OCI-LY3 (cell line): Measurements from ENCODE around the gene SLC26A11.

ENCODE experiments used
- H2AFZ ChIP-seq: fragments of 200-600, 300-600 bp; shearing (Covaris generic); 2 replicates; pipeline ENCODE4 v1.6.0; 2014; ENCODE audit warnings: antibody characterized with exemption, low read depth, low read length
- H3K27ac ChIP-seq: fragments of 200-600, 300-600 bp; sonication (generic); 2 replicates; pipeline ENCODE4 v1.5.1; 2014; ENCODE audit warnings: mild to moderate bottlenecking, low read length, moderate library complexity, mixed read lengths
- H3K27me3 ChIP-seq: fragments of 200-600, 300-600 bp; sonication (generic); 2 replicates; pipeline ENCODE4 v1.6.1; 2014; ENCODE audit warnings: low read depth, low read length, mixed read lengths
- H3K36me3 ChIP-seq: fragments of 200-600, 300-600 bp; sonication (generic); replicated peaks from 2 replicates; pipeline ENCODE3; 2014; ENCODE audit warnings: low read depth, low read length, mixed read lengths
- H3K4me1 ChIP-seq: fragments of 300-600, 200-600 bp; sonication (generic); 2 replicates; pipeline ENCODE4 v1.6.1; 2014; ENCODE audit warnings: low read length, mixed read lengths
- H3K4me2 ChIP-seq: fragments of 200-600, 300-600 bp; sonication (generic); 2 replicates; pipeline ENCODE4 v1.6.1; 2014; ENCODE audit warnings: low read length, mixed read lengths
- H3K4me3 ChIP-seq: fragments of 300-600, 200-600 bp; sonication (generic); 2 replicates; pipeline ENCODE4 v1.5.1; 2014; ENCODE audit warnings: antibody characterized with exemption, mild to moderate bottlenecking, low read length, moderate library complexity
- H3K79me2 ChIP-seq: fragments of 300-600, 200-600 bp; shearing (Covaris generic); 2 replicates; pipeline ENCODE4 v1.6.1; 2014; ENCODE audit warnings: mild to moderate bottlenecking, low read length, mixed read lengths
- H3K9ac ChIP-seq: fragments of 300-600, 200-600 bp; shearing (Covaris generic); 2 replicates; pipeline ENCODE4 v1.6.0; 2014; ENCODE audit warnings: mild to moderate bottlenecking, low read length, moderate library complexity
- H3K9me3 ChIP-seq: fragments of 200-600, 300-600 bp; shearing (Covaris generic); 2 replicates; pipeline ENCODE4 v1.6.1; 2014; ENCODE audit warnings: low read length, mixed read lengths; ENCODE audit not compliant: insufficient read depth
- H4K20me1 ChIP-seq: fragments of 200-600, 300-600 bp; sonication (generic); 2 replicates; pipeline ENCODE4 v1.6.1; 2016; ENCODE audit warnings: low read length, mixed read lengths; ENCODE audit not compliant: insufficient read depth
- EZH2phosphoT487 ChIP-seq: fragments of 200-600 bp; shearing (Covaris generic); IDR thresholded peaks from 2 replicates; pipeline ENCODE4 v1.6.1; 2018; ENCODE audit warnings: antibody characterized with exemption, mixed run types, low read depth
- TF ChIP-seq, protein P1 (sequence below): fragments of 200-600, 300-600 bp; sonication (generic); IDR thresholded peaks from 2 replicates; pipeline ENCODE4 v1.5.1; 2014; ENCODE audit warnings: antibody characterized with exemption, low read length, low read depth

SLC26A11 gene

DNA sequence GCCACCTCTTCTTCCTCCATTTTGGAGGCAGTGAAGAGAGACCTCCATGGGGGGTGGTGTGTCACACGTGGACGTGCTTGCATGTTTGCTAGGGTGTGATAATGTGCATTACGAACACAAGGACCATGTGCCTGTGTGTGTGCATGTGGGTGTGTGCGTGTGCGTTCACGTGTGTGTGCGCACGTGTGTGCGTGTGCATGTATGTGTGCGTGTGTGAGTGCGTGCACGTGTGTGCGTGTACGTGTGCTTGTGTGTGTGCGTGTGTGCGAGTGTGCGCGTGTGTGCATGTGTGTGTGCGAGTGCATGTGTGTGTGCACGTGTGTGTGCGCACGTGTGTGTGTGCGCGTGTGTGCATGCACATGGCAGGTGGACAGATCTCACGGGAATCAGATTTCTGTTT, 69.9 kb downstream of the SLC26A11 start:
- Histone ChIP-seq H3K4me3 (no peak overlapping the region), H3K36me3 (peaks cover 80% of the 10 kb centered on the region), H3K9me3 (no peaks in the 10 kb centered on the region), H2AFZ (no peak overlapping the region), H3K27ac (no peak overlapping the region), H3K27me3 (no peaks in the 10 kb centered on the region), H4K20me1 (peaks cover 68% of the 10 kb centered on the region), H3K9ac (no peak overlapping the region), H3K79me2 (peaks cover 21% of the 10 kb centered on the region), H3K4me1 (no peaks in the 10 kb centered on the region), H3K4me2 (no peak overlapping the region)
- TF ChIP-seq EZH2phosphoT487 = no peak
- TF ChIP-seq, protein P1, sequence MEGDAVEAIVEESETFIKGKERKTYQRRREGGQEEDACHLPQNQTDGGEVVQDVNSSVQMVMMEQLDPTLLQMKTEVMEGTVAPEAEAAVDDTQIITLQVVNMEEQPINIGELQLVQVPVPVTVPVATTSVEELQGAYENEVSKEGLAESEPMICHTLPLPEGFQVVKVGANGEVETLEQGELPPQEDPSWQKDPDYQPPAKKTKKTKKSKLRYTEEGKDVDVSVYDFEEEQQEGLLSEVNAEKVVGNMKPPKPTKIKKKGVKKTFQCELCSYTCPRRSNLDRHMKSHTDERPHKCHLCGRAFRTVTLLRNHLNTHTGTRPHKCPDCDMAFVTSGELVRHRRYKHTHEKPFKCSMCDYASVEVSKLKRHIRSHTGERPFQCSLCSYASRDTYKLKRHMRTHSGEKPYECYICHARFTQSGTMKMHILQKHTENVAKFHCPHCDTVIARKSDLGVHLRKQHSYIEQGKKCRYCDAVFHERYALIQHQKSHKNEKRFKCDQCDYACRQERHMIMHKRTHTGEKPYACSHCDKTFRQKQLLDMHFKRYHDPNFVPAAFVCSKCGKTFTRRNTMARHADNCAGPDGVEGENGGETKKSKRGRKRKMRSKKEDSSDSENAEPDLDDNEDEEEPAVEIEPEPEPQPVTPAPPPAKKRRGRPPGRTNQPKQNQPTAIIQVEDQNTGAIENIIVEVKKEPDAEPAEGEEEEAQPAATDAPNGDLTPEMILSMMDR = no peak

DNA sequence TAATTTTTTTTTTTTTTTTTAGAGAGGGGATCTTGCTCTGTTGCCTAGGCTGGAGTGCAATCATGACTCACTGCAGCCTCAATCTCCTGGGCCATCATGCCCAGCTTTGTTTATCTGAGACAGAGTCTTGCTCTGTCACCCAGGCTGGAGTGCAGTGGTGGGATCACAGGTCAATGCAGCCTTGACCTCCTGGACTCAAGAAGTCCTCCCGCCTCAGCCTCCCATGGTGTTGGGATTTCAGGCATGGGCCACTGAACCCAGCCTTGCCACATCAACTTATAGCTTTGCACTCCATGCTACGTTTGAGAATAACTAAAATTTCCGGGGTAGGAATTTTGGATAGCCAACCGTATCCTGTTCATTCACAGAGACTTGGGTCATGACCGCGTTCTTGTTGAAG, 71.0 kb downstream of the SLC26A11 start:
- H3K27ac ChIP-seq = no peak overlapping the region
- H3K79me2 ChIP-seq = peaks cover 12% of the 10 kb centered on the region
- peaks cover 63% of the 10 kb centered on the region for H4K20me1 ChIP-seq
- H3K9ac ChIP-seq = no peak overlapping the region
- no peak overlapping the region for H3K4me2 ChIP-seq
- no peak overlapping the region for H2AFZ ChIP-seq
- H3K9me3 ChIP-seq = no peaks in the 10 kb centered on the region
- H3K36me3 ChIP-seq = peaks cover 82% of the 10 kb centered on the region
- H3K27me3 ChIP-seq = no peaks in the 10 kb centered on the region
- H3K4me1 ChIP-seq = no peaks in the 10 kb centered on the region
- TF ChIP-seq, protein P1 = no peak
- no peak for TF ChIP-seq EZH2phosphoT487
- no peak overlapping the region for H3K4me3 ChIP-seq

DNA sequence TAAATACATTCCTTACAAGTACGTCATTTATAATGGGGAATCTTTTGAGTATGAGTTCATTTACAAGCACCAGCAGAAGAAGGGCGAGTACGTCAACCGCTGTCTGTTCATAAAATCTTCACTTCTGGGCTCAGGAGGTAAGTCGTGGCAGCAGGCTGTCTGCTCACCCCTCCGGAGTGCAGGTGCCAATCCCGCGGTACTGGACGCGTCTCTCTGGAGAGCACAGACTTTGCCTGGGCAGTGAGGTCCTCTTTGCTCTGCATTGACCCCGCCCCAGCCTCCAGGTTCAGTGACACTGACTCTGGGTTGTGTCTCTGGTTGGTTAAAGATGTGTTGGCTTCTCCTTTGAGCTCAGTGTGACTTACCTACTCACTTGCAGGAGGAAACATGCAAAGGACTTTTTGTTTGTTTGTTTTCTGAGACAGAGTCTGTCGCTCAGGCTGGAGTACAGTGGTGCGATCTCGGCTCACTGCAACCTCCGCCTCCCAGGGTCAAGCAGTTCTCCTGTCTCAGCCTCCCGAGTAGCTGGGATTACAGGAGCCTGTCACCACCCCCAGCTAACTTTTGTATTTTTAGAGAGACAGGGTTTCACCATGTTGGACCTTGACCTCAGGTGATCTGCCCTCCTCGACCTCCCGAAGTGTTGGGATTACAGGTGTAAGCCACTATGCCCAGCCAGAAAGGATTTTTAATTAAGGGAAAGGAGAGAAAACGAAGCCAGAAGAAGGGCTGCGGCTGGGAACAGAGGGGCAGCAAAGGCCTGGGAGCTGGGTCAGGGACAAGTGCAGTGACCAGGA, 71.7 kb downstream of the SLC26A11 start:
- Histone ChIP-seq H3K36me3 (peaks cover 82% of the 10 kb centered on the region), H3K27ac (no peak overlapping the region), H3K27me3 (no peaks in the 10 kb centered on the region), H3K4me2 (no peak overlapping the region), H3K4me3 (no peak overlapping the region), H2AFZ (no peak overlapping the region), H3K9me3 (no peaks in the 10 kb centered on the region), H3K9ac (no peak overlapping the region), H4K20me1 (peaks cover 56% of the 10 kb centered on the region), H3K4me1 (no peaks in the 10 kb centered on the region), H3K79me2 (peaks cover 9% of the 10 kb centered on the region)
- TF ChIP-seq, protein P1 = no peak
- TF ChIP-seq EZH2phosphoT487 = no peak

DNA sequence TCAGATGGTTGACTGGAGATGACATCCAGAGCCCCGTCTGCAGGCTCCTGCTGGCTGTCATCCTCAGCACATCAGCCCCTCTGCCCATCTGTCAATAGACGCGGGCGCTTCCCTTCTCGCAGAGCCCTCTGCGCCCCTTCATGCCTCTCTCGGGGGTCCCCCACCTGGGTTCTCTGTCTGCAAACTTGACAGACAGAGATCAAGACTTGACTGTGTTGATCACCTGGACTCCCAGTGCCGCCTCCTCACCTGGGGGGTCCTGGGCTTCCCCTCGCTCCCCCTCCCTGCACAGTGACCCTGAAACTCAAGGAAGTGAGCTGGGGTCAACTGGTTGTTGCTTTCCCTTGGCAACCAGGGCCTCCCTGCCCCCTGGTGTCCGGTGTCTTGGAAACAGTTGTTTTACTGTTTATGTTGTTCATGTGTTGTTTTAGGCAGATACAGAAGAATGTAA, 72.3 kb downstream of the SLC26A11 start:
- Histone ChIP-seq H3K4me1 (no peaks in the 10 kb centered on the region), H3K9me3 (no peaks in the 10 kb centered on the region), H3K4me2 (no peak overlapping the region), H4K20me1 (peaks cover 50% of the 10 kb centered on the region), H3K36me3 (peaks cover 78% of the 10 kb centered on the region), H3K27me3 (no peaks in the 10 kb centered on the region), H3K27ac (no peak overlapping the region), H2AFZ (no peak overlapping the region), H3K9ac (no peak overlapping the region), H3K4me3 (no peak overlapping the region), H3K79me2 (peaks cover 9% of the 10 kb centered on the region)
- TF ChIP-seq, protein P1 = no peak
- no peak for TF ChIP-seq EZH2phosphoT487
